Chondrocyte (in vitro differentiated cells): Measurements from ENCODE around the gene HOXC5. TPM values are rescaled to one million over a fixed set of nuclear protein-coding genes. Genes with fewer than 3 reads are reported as not detected.

ENCODE experiments used
- DNase-seq: peaks from one replicate; pipeline ENCODE4 v3.0.0; 2021; ENCODE audit warnings: mixed read lengths, low spot score
- H3K27ac Mint-ChIP-seq: one replicate; pipeline ENCODE4 v1.8.0; 2021; ENCODE audit warnings: mild to moderate bottlenecking, moderate library complexity, mixed read lengths; ENCODE audit not compliant: unreplicated experiment
- H3K27me3 Mint-ChIP-seq: 2 replicates; pipeline ENCODE4 v1.8.0; 2021; ENCODE audit warnings: low read depth, mixed read lengths
- H3K36me3 Mint-ChIP-seq: 2 replicates; pipeline ENCODE4 v1.8.0; 2021; ENCODE audit warnings: low read depth, mixed read lengths
- H3K4me1 Mint-ChIP-seq: 2 replicates; pipeline ENCODE4 v1.8.0; 2021; ENCODE audit warnings: low read depth, mild to moderate bottlenecking, mixed read lengths
- H3K4me3 Mint-ChIP-seq: one replicate; pipeline ENCODE4 v1.8.0; 2021; ENCODE audit warnings: mild to moderate bottlenecking, moderate library complexity, mixed read lengths; ENCODE audit not compliant: unreplicated experiment
- H3K9me3 Mint-ChIP-seq: 2 replicates; pipeline ENCODE4 v1.8.0; 2021; ENCODE audit warnings: low read depth, mixed read lengths
- CTCF ChIP-seq: fragments of 200-600 bp; sonication (generic); IDR thresholded peaks from 2 replicates; pipeline ENCODE4 v1.5.0; 2021; ENCODE audit warnings: antibody characterized with exemption, mild to moderate bottlenecking, moderate library complexity
- total RNA-seq: library from RNA; stranded (reverse); gene quantifications from 3 replicates; pipeline ENCODE4 v1.2.1, GENCODE V29; 2021

HOXC5 gene
- total RNA-seq, 1 donor from 2014 or later, result not detected

GRCh38 chr12:53985994-53986685, 46.7 kb upstream of the HOXC5 start:
- peaks cover 91% of the 10 kb centered on the region for H3K27me3 Mint-ChIP-seq
- peaks cover 2% of the 10 kb centered on the region for H3K36me3 Mint-ChIP-seq
- no peak for TF ChIP-seq CTCF
- H3K4me3 Mint-ChIP-seq, result no peak overlapping the region
- H3K27ac Mint-ChIP-seq, result no peak overlapping the region
- H3K4me1 Mint-ChIP-seq, result no peaks in the 10 kb centered on the region
- H3K9me3 Mint-ChIP-seq, result no peaks in the 10 kb centered on the region
- DNase-seq, result no peak

GRCh38 chr12:53986686-53987483, 46.0 kb upstream of the HOXC5 start:
- peaks cover 89% of the 10 kb centered on the region for H3K27me3 Mint-ChIP-seq

GRCh38 chr12:53987787-53988230, 45.0 kb upstream of the HOXC5 start:
- no peak for DNase-seq
- no peaks in the 10 kb centered on the region for H3K4me1 Mint-ChIP-seq
- H3K9me3 Mint-ChIP-seq, result no peaks in the 10 kb centered on the region
- no peak overlapping the region for H3K4me3 Mint-ChIP-seq
- H3K27me3 Mint-ChIP-seq, result peaks cover 88% of the 10 kb centered on the region
- H3K36me3 Mint-ChIP-seq, result peaks cover 2% of the 10 kb centered on the region
- no peak overlapping the region for H3K27ac Mint-ChIP-seq
- TF ChIP-seq CTCF, result no peak

More at GRCh38 chr12:53986686-53987483, 46.0 kb upstream of the HOXC5 start:
- no peak for TF ChIP-seq CTCF
- no peak overlapping the region for H3K4me3 Mint-ChIP-seq
- H3K4me1 Mint-ChIP-seq, result no peaks in the 10 kb centered on the region
- H3K36me3 Mint-ChIP-seq, result peaks cover 2% of the 10 kb centered on the region
- no peaks in the 10 kb centered on the region for H3K9me3 Mint-ChIP-seq
- no peak overlapping the region for H3K27ac Mint-ChIP-seq
- no peak for DNase-seq

- H3K4me1 Mint-ChIP-seq, result no peaks in the 10 kb centered on the region
- DNase-seq, result no peak
- no peaks in the 10 kb centered on the region for H3K9me3 Mint-ChIP-seq
- H3K36me3 Mint-ChIP-seq, result peaks cover 2% of the 10 kb centered on the region
- no peak overlapping the region for H3K4me3 Mint-ChIP-seq
- TF ChIP-seq CTCF, result no peak
- peaks cover 88% of the 10 kb centered on the region for H3K27me3 Mint-ChIP-seq
- no peak overlapping the region for H3K27ac Mint-ChIP-seq
These were observed 44.2 kb upstream of the HOXC5 start for GRCh38 chr12:53988541-53989226.
